Lower leg skin (tissue), 3 donors: ENCODE measurements around the gene ROR2.

ENCODE experiments used
- CTCF ChIP-seq, 3 donors: fragments of 450-650 bp; IDR thresholded peaks; one replicate each; pipeline ENCODE4 v1.5.1; 2016; ENCODE audit warnings: antibody characterized with exemption in 3 of 3, mild to moderate bottlenecking in 3 of 3, moderate library complexity in 2 of 3
- POLR2A ChIP-seq, 2 donors: fragments of 450-650 bp; IDR thresholded peaks; one replicate each; pipeline ENCODE4 v1.6.1; 2016 to 2017; ENCODE audit warnings: antibody characterized with exemption in 2 of 2, mild to moderate bottlenecking in 1 of 2, moderate library complexity in 1 of 2

GRCh38 chr9:91820949-91821880, 128.8 kb downstream of the ROR2 start:
- TF ChIP-seq CTCF (IDR thresholded peaks at IDR 0.05) (no peak), POLR2A (IDR thresholded peaks at IDR 0.05) (no peak)
